ENCODE data around the gene FARS2. TPM values are rescaled to one million over a fixed set of nuclear protein-coding genes. Genes with fewer than 3 reads are reported as not detected.

Gene FARS2
- polyA plus RNA-seq, 1 experiment: 17.9 TPM

DNA sequence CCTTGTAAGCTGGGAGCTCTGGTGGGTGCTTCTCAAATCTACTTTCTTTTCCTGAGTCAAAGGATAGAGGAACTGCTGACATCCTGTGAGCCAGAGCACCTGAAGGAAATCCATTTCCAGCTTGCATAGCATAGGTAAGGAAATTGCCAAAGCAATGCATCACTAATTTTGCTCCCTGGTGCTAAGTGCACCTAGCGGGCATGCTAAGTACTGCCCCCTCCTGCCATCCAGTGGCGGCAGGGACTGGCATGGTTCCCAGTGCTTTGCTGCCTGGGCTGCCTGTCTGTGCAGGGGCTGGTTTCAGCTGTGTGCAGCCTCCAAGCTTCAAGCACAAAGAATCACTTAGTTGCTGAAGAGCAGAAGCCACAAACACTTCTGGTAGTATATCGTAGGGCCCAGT is 63.9 kb downstream of the FARS2 start:
- TF ChIP-seq, protein P1, sequence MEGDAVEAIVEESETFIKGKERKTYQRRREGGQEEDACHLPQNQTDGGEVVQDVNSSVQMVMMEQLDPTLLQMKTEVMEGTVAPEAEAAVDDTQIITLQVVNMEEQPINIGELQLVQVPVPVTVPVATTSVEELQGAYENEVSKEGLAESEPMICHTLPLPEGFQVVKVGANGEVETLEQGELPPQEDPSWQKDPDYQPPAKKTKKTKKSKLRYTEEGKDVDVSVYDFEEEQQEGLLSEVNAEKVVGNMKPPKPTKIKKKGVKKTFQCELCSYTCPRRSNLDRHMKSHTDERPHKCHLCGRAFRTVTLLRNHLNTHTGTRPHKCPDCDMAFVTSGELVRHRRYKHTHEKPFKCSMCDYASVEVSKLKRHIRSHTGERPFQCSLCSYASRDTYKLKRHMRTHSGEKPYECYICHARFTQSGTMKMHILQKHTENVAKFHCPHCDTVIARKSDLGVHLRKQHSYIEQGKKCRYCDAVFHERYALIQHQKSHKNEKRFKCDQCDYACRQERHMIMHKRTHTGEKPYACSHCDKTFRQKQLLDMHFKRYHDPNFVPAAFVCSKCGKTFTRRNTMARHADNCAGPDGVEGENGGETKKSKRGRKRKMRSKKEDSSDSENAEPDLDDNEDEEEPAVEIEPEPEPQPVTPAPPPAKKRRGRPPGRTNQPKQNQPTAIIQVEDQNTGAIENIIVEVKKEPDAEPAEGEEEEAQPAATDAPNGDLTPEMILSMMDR (IDR thresholded peaks at IDR 0.05; ENCODE audit: insufficient read depth, low read depth, low read length): no peak
- ChIA-PET CTCF (no interaction called here), POLR2A (no interaction called here)
- Histone ChIP-seq H3K4me3 (ENCODE audit: low read depth, low read length) (no peak overlapping the region), H3K27me3 (ENCODE audit: control insufficient read depth, insufficient read depth, low read length) (no peaks in the 10 kb centered on the region), H3K36me3 (ENCODE audit: control insufficient read depth, insufficient read depth, low read length) (no peaks in the 10 kb centered on the region)
- no peak for DNase-seq (ENCODE audit: low read depth)

DNA sequence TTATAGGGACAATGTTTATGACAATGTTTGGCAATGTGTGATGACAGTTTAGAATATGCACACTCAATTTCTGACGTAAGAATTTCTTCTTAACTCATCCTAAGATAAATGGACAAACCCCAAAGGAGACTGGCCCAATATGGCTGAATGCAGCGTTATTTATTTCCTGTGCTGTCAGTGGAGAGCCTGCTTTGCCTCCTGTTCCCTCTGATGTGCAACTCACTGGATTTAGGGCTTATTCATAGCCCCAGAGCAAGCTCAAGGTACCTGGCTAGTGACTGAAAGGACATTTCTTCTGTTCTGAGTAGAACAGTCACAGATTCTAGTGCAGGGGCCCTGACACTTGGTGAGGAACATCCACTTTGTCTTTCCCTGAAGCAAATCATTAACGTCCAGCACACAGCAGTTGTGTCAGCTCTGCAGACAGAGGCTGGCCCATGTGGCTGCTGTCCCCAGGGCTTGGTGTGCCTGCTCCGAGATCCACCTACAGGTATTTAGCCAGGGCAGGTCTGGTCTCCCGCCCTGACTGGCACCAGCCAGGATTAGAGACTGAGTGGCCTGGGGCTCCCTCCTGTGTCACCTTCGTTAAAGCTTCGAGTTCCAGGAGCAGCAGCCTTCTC is 64.8 kb downstream of the FARS2 start:
- POLR2A ChIA-PET: no interaction called here
- Histone ChIP-seq H3K4me3 (ENCODE audit: low read depth, low read length) (no peak overlapping the region), H3K27me3 (ENCODE audit: control insufficient read depth, insufficient read depth, low read length) (no peaks in the 10 kb centered on the region), H3K36me3 (ENCODE audit: control insufficient read depth, insufficient read depth, low read length) (no peaks in the 10 kb centered on the region)
- TF ChIP-seq, protein P1 (IDR thresholded peaks at IDR 0.05; ENCODE audit: insufficient read depth, low read depth, low read length): no peak
- CTCF ChIA-PET: no interaction called here
- no peak for DNase-seq (ENCODE audit: low read depth)

DNA sequence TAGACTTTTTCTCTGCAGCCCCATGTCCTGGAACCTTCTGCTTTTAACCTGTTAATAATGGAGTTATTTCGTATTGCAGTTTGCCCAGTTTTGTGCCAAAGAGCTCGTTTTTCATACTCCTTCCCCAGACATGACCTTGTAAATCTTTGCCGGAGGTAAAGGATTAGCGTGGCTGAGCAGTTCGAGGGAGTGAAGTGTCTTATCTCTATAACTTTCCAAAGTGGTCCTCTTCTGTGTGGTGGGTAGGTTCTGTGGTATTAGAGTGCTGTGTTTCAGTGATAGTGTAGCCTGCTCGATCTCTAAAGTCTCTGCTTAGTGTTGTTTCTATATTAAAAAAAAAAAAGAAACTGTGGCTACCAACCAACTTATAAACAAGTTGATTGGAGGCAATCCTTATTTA is 67.5 kb downstream of the FARS2 start:
- CTCF ChIA-PET: interaction anchor here (0.6 to 0.9 kb wide), 2 partner anchors 11 to 182 kb away, joined by 3 to 4 read pairs; no protein-coding TSS in a partner anchor
- no peak for DNase-seq (ENCODE audit: low read depth)
- POLR2A ChIA-PET: no interaction called here
- TF ChIP-seq, protein P1 (IDR thresholded peaks at IDR 0.05; ENCODE audit: insufficient read depth, low read depth, low read length): no peak
- H3K27me3 ChIP-seq (ENCODE audit: control insufficient read depth, insufficient read depth, low read length): no peaks in the 10 kb centered on the region
- no peaks in the 10 kb centered on the region for H3K36me3 ChIP-seq (ENCODE audit: control insufficient read depth, insufficient read depth, low read length)
- no peak overlapping the region for H3K4me3 ChIP-seq (ENCODE audit: low read depth, low read length)

DNA sequence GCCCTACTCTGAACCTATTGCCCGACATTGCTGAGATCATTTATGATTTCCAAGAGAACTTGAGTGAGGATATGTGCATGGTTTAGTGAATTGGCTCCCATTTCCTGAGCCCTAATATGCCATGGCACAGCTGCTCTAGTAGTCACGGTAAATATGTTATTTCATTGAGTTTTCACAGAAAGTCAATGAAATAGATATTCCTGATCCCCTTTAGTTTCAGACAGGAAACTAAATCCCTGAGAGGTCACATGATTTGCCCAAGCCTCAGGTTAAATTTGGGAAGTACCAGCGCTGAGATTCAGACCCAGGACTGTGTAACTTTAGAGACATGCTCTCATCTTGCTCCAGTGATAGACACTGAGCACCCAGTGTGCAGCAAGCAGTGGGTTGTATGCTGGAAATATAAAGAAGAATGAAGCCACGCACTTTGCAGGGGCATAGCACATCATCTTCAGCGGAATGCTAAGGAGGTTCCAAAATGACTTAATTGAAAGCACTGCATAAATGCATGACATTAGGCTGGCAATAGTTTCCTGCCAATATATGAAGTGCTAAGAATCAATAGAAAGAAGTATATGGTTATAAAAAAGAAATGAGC is 70.6 kb downstream of the FARS2 start:
- Histone ChIP-seq H3K27me3 (ENCODE audit: control insufficient read depth, insufficient read depth, low read length) (no peaks in the 10 kb centered on the region), H3K4me3 (ENCODE audit: low read depth, low read length) (no peak overlapping the region), H3K36me3 (ENCODE audit: control insufficient read depth, insufficient read depth, low read length) (no peaks in the 10 kb centered on the region)
- TF ChIP-seq, protein P1 (IDR thresholded peaks at IDR 0.05; ENCODE audit: insufficient read depth, low read depth, low read length): no peak
- ChIA-PET POLR2A (no interaction called here), CTCF (no interaction called here)
- DNase-seq (ENCODE audit: low read depth): no peak

DNA sequence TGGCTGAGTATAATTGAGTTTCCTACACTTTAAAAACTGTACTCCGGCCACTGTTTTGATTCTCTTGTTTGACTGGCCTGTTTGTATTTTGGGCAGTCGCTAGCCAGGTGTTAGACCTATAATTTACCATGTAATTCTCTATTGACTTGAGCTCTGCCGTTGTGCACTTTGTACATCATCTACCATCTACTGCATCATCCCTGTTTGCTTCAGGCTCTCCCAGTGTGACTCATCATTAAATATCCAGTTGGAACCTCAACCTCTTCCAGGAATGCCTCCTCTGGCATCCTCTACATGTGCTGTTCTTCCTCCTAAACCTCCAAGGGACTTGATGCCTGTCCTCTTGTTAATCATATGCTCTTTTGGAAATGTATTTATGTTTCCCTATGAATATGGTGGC is 72.3 kb downstream of the FARS2 start:
- peak; percentile 17 for DNase-seq (ENCODE audit: low read depth)
- ChIA-PET CTCF (no interaction called here), POLR2A (no interaction called here)
- no peaks in the 10 kb centered on the region for H3K27me3 ChIP-seq (ENCODE audit: control insufficient read depth, insufficient read depth, low read length)
- no peak overlapping the region for H3K4me3 ChIP-seq (ENCODE audit: low read depth, low read length)
- TF ChIP-seq, protein P1 (IDR thresholded peaks at IDR 0.05; ENCODE audit: insufficient read depth, low read depth, low read length): no peak
- H3K36me3 ChIP-seq (ENCODE audit: control insufficient read depth, insufficient read depth, low read length): no peaks in the 10 kb centered on the region
